ENCODE measurements around the gene KLHL3. TPM values are rescaled to one million over a fixed set of nuclear protein-coding genes. Genes with fewer than 3 reads are reported as not detected.
A peak's percentile ranks its signal among the peaks of the same experiment; 100 is the strongest.

Gene KLHL3
- total RNA-seq, 4 donors from 2014 or later = 1.2 to 29.1 (median 3.4) TPM

- no peak for DNase-seq (ENCODE audit: low spot score in 2 of 2)
- Histone ChIP-seq H3K27ac (no peak overlapping the region), H3K9me3 (no peaks in the 10 kb centered on the region), H3K27me3 (no peaks in the 10 kb centered on the region), H3K36me3 (no peaks in the 10 kb centered on the region), H3K4me1 (no peaks in the 10 kb centered on the region), H3K4me3 (no peak overlapping the region)
- 73% methylated on average over 4 of the region's 4 CpGs for WGBS
- TF ChIP-seq POLR2AphosphoS5 (IDR thresholded peaks at IDR 0.05) = no peak
- TF ChIP-seq CTCF (IDR thresholded peaks at IDR 0.05) = peak; percentile 47 to 62
Observed at GRCh38 chr5:137743031-137743640, 7.2 kb upstream of the KLHL3 start.

GRCh38 chr5:137741718-137742117 is 5.8 kb upstream of the KLHL3 start:
- DNase-seq (ENCODE audit: low spot score in 2 of 2) = no peak
- no peaks in the 10 kb centered on the region for H3K9me3 ChIP-seq
- peaks cover 4% of the 10 kb centered on the region for H3K4me1 ChIP-seq
- H3K4me3 ChIP-seq = no peak overlapping the region
- no peaks in the 10 kb centered on the region for H3K36me3 ChIP-seq
- WGBS = 84% methylated on average over 8 of the region's 8 CpGs
- H3K27ac ChIP-seq = no peak overlapping the region
- TF ChIP-seq CTCF (IDR thresholded peaks at IDR 0.05) = no peak
- TF ChIP-seq POLR2A (IDR thresholded peaks at IDR 0.05) = no peak
- no peak for TF ChIP-seq POLR2AphosphoS5 (IDR thresholded peaks at IDR 0.05)
- TF ChIP-seq EP300 (IDR thresholded peaks at IDR 0.05) = no peak
- H3K27me3 ChIP-seq = no peaks in the 10 kb centered on the region

GRCh38 chr5:137739737-137740136 is 3.8 kb upstream of the KLHL3 start:
- no peak overlapping the region for H3K4me3 ChIP-seq
- WGBS = 89% methylated on average over 4 of the region's 4 CpGs
- peaks cover 22% of the 10 kb centered on the region for H3K4me1 ChIP-seq
- no peaks in the 10 kb centered on the region for H3K36me3 ChIP-seq
- TF ChIP-seq POLR2A (IDR thresholded peaks at IDR 0.05) = no peak
- TF ChIP-seq EP300 (IDR thresholded peaks at IDR 0.05) = no peak
- TF ChIP-seq CTCF (IDR thresholded peaks at IDR 0.05) = no peak
- TF ChIP-seq POLR2AphosphoS5 (IDR thresholded peaks at IDR 0.05) = no peak
- no peak for DNase-seq (ENCODE audit: low spot score in 2 of 2)
- H3K9me3 ChIP-seq = no peaks in the 10 kb centered on the region
- H3K27me3 ChIP-seq = no peaks in the 10 kb centered on the region
- no peak overlapping the region for H3K27ac ChIP-seq

- peaks cover 24% of the 10 kb centered on the region for H3K4me1 ChIP-seq
- H3K27ac ChIP-seq = no peak overlapping the region
- no peak for TF ChIP-seq EP300 (IDR thresholded peaks at IDR 0.05)
- TF ChIP-seq POLR2A (IDR thresholded peaks at IDR 0.05) = no peak
- TF ChIP-seq POLR2AphosphoS5 (IDR thresholded peaks at IDR 0.05) = no peak
- H3K36me3 ChIP-seq = no peaks in the 10 kb centered on the region
- no peaks in the 10 kb centered on the region for H3K27me3 ChIP-seq
- DNase-seq (ENCODE audit: low spot score in 2 of 2) = no peak
- WGBS = 87% methylated on average over 3 of the region's 3 CpGs
- H3K4me3 ChIP-seq = no peak overlapping the region
- H3K9me3 ChIP-seq = no peaks in the 10 kb centered on the region
Observed at GRCh38 chr5:137738947-137739346, 3.1 kb upstream of the KLHL3 start.

GRCh38 chr5:137737349-137738131 is 1.7 kb upstream of the KLHL3 start:
- TF ChIP-seq CTCF (IDR thresholded peaks at IDR 0.05) = no peak
- TF ChIP-seq POLR2A (IDR thresholded peaks at IDR 0.05) = no peak
- 68% methylated on average over 5 of the region's 5 CpGs for WGBS
- Histone ChIP-seq H3K4me1 (peaks cover 24% of the 10 kb centered on the region), H3K27ac (no peak overlapping the region), H3K4me3 (no peak overlapping the region), H3K36me3 (no peaks in the 10 kb centered on the region), H3K9me3 (no peaks in the 10 kb centered on the region), H3K27me3 (no peaks in the 10 kb centered on the region)
- no peak for DNase-seq (ENCODE audit: low spot score in 2 of 2)

All from suprapubic skin (tissue), 4 donors.